Measurements from ENCODE around the gene SLC9A9. TPM values are rescaled to one million over a fixed set of nuclear protein-coding genes. Genes with fewer than 3 reads are reported as not detected.

Gene SLC9A9
- total RNA-seq, 1 donor from 2014 or later = 0.22 TPM

DNA sequence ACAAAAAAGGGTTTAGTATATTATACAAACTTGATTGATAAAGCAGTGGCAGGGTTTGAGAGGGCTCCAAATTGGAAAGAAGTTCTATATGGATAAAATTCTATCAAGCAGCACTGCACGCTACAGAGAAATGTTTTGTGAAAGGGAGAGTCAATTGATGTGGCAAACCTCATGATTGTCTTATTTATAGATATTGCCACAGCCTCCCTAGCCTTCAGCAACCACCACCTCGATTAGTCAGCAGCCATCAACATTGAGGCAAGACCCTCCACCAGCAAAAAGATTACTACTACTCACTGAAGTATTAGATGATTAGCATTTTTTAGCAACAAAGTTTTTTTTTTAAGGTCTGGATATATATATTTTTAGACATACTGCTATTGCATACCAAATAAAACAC, 432.0 kb downstream of the SLC9A9 start:
- Histone ChIP-seq H3K36me3 (no peaks in the 10 kb centered on the region), H2AFZ (replicated peaks) (no peak overlapping the region), H3K27me3 (no peaks in the 10 kb centered on the region), H3F3A (ENCODE audit: low read depth) (no peaks in the 10 kb centered on the region), H3K4me3 (no peak overlapping the region), H3K9ac (no peak overlapping the region), H4K20me1 (ENCODE audit: low read depth) (no peaks in the 10 kb centered on the region), H3K9me3 (ENCODE audit: low read depth) (no peaks in the 10 kb centered on the region), H3K4me1 (no peaks in the 10 kb centered on the region), H3K79me2 (ENCODE audit: low read depth) (no peaks in the 10 kb centered on the region), H3K27ac (no peak overlapping the region), H3K4me2 (no peak overlapping the region)
- Mint-ChIP-seq H3K9me3 (peaks cover 2% of the 10 kb centered on the region), H3K27ac (no peak overlapping the region), H3K36me3 (no peaks in the 10 kb centered on the region), H3K4me1 (peaks cover 6% of the 10 kb centered on the region), H3K27me3 (ENCODE audit: insufficient read depth, low read depth) (no peaks in the 10 kb centered on the region), H3K4me3 (no peak overlapping the region)
- TF ChIP-seq EZH2 (IDR thresholded peaks at IDR 0.05) (no peak), EZH2phosphoT487 (IDR thresholded peaks at IDR 0.05) (no peak)
- TF ChIP-seq, protein P1, sequence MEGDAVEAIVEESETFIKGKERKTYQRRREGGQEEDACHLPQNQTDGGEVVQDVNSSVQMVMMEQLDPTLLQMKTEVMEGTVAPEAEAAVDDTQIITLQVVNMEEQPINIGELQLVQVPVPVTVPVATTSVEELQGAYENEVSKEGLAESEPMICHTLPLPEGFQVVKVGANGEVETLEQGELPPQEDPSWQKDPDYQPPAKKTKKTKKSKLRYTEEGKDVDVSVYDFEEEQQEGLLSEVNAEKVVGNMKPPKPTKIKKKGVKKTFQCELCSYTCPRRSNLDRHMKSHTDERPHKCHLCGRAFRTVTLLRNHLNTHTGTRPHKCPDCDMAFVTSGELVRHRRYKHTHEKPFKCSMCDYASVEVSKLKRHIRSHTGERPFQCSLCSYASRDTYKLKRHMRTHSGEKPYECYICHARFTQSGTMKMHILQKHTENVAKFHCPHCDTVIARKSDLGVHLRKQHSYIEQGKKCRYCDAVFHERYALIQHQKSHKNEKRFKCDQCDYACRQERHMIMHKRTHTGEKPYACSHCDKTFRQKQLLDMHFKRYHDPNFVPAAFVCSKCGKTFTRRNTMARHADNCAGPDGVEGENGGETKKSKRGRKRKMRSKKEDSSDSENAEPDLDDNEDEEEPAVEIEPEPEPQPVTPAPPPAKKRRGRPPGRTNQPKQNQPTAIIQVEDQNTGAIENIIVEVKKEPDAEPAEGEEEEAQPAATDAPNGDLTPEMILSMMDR (IDR thresholded peaks at IDR 0.05) = no peak
- no peak for DNase-seq (ENCODE audit: low spot score)

DNA sequence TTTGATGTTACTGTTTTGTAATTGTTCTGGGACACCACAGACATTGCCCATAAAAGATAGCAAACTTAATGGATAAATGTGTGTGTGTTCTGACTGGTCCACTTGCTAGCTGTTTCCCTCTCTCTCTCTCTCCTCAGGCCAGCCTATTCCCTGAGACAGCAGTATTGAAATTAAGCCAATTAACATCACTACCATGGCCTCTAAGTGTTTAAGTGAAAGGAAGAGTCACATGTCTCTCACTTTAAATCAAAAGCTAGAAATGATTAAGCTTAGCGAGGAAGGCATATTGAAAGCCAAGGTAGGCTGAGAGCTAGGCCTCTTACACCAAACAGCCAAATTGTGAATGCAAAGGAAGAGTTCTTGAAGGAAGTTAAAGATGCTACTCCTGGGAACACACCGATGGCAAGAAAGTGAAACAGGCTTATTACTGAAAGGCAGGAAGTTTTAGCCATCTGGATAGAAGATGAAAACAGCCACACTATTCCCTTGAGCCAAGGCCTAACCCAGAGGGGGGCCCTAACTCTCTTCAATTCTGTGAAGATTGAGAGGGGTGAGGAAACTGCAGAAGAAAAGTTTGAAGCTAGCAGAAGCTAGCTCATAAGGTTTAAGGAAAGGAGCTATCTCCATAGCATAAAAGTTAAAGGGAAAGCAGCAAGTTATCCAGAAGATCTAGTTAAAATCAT, 433.6 kb downstream of the SLC9A9 start:
- Mint-ChIP-seq H3K27ac (no peak overlapping the region), H3K27me3 (ENCODE audit: insufficient read depth, low read depth) (no peaks in the 10 kb centered on the region), H3K9me3 (peaks cover 2% of the 10 kb centered on the region), H3K4me1 (peaks cover 6% of the 10 kb centered on the region), H3K4me3 (no peak overlapping the region), H3K36me3 (no peaks in the 10 kb centered on the region)
- Histone ChIP-seq H3K79me2 (ENCODE audit: low read depth) (no peaks in the 10 kb centered on the region), H3K9ac (no peak overlapping the region), H3F3A (ENCODE audit: low read depth) (no peaks in the 10 kb centered on the region), H3K4me1 (peaks cover 5% of the 10 kb centered on the region), H4K20me1 (ENCODE audit: low read depth) (no peaks in the 10 kb centered on the region), H3K27ac (no peak overlapping the region), H3K36me3 (no peaks in the 10 kb centered on the region), H3K27me3 (no peaks in the 10 kb centered on the region), H3K4me2 (no peak overlapping the region), H2AFZ (replicated peaks) (no peak overlapping the region), H3K9me3 (ENCODE audit: low read depth) (no peaks in the 10 kb centered on the region), H3K4me3 (no peak overlapping the region)
- DNase-seq (ENCODE audit: low spot score) = no peak
- TF ChIP-seq EZH2 (IDR thresholded peaks at IDR 0.05) = no peak
- TF ChIP-seq, protein P1 (IDR thresholded peaks at IDR 0.05) = no peak
- TF ChIP-seq EZH2phosphoT487 (IDR thresholded peaks at IDR 0.05) = no peak

DNA sequence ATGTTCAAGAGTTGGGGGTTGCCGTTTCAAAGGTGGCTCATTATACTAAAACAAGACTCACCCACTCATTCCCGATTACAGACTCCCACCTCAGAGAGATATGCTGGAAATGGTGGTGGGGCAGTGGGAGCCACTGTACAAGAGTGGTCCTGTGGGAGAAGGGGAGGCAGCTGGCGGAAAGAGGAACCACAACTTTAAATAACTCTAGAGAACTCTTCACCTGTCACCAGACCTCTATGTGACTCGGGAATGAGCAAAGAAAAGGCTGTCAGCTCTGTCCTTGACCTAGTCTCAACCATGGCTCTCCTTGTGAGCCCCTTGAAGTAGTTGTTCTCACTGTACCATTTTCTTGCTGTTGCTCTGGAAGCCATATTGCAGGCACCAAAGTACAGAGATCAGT, 434.9 kb downstream of the SLC9A9 start:
- Histone ChIP-seq H3K4me3 (no peak overlapping the region), H3F3A (ENCODE audit: low read depth) (no peaks in the 10 kb centered on the region), H3K9ac (no peak overlapping the region), H3K4me1 (peaks cover 17% of the 10 kb centered on the region), H3K27me3 (no peaks in the 10 kb centered on the region), H3K4me2 (no peak overlapping the region), H4K20me1 (ENCODE audit: low read depth) (no peaks in the 10 kb centered on the region), H3K36me3 (no peaks in the 10 kb centered on the region), H2AFZ (replicated peaks) (no peak overlapping the region), H3K27ac (no peak overlapping the region), H3K9me3 (ENCODE audit: low read depth) (no peaks in the 10 kb centered on the region), H3K79me2 (ENCODE audit: low read depth) (no peaks in the 10 kb centered on the region)
- TF ChIP-seq, protein P1 (IDR thresholded peaks at IDR 0.05) = no peak
- TF ChIP-seq EZH2phosphoT487 (IDR thresholded peaks at IDR 0.05) (no peak), EZH2 (IDR thresholded peaks at IDR 0.05) (no peak)
- no peak for DNase-seq (ENCODE audit: low spot score)
- Mint-ChIP-seq H3K9me3 (peaks cover 2% of the 10 kb centered on the region), H3K27me3 (ENCODE audit: insufficient read depth, low read depth) (no peaks in the 10 kb centered on the region), H3K36me3 (no peaks in the 10 kb centered on the region), H3K4me3 (no peak overlapping the region), H3K27ac (no peak overlapping the region), H3K4me1 (peaks cover 6% of the 10 kb centered on the region)

Measured in neural progenitor cell (in vitro differentiated cells).